OCI-LY3 (cell line): ENCODE data around the gene CLTB.

Source experiments
- CTCF ChIP-seq: fragments of 200-600, 300-600 bp; sonication (generic); IDR thresholded peaks from 2 replicates; pipeline ENCODE4 v1.5.1; 2014; ENCODE audit warnings: antibody characterized with exemption, low read length, low read depth
- EZH2phosphoT487 ChIP-seq: fragments of 200-600 bp; shearing (Covaris generic); IDR thresholded peaks from 2 replicates; pipeline ENCODE4 v1.6.1; 2018; ENCODE audit warnings: antibody characterized with exemption, mixed run types, low read depth

DNA sequence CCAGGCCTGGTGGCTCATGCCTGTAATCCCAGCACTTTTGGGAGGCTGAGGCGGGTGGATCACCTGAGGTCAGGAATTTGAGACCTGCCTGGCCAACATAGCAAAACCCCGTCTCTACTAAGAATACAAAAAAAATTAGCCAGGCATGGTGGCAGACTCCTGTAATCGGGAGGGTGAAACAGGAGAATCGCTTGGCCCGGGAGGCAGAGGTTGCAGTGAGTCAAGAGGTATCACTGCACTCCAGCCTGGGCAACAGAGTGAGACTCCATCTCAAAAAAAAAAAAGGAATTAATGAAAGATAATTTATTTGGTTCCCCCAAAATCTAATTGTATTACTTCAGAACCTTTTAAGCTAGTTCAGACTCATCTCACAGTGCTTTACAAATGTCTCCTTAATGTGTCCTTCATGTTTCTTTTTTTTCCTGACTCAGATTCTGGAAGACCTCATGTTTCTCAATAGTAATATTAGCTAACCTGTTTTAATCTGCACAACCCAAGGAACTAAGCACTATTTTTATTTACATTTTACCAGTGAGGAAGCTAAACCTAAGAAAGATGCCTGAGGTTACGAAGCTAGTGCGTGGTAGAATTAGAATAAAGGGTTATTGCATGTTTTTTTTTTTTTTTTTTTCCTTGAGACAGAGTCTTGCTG is 46.9 kb upstream of the CLTB start:
- TF ChIP-seq CTCF = no peak
- no peak for TF ChIP-seq EZH2phosphoT487
